H7 (cell line): ENCODE data around the gene ZNF385C. TPM values are rescaled to one million over a fixed set of nuclear protein-coding genes. Genes with fewer than 3 reads are reported as not detected.

Experiments used
- DNase-seq: peaks from one replicate; pipeline ENCODE4 v3.0.0; 2012
- H3K27me3 ChIP-seq: 2 replicates; pipeline ENCODE4 v1.6.0; 2011; ENCODE audit warnings: mild to moderate bottlenecking, low read length; ENCODE audit not compliant: control insufficient read depth, insufficient read depth
- H3K36me3 ChIP-seq: replicated peaks from 2 replicates; pipeline ENCODE4 v1.5.1; 2011; ENCODE audit warnings: low read length; ENCODE audit not compliant: control insufficient read depth, insufficient read depth
- H3K4me3 ChIP-seq: 2 replicates; pipeline ENCODE4 v1.5.1; 2011; ENCODE audit warnings: low read depth, mild to moderate bottlenecking, control low read depth, low read length, moderate library complexity; ENCODE audit not compliant: insufficient read depth
- total RNA-seq: library from RNA; depleted of rRNA; stranded (reverse); fragments of >200 nt; shearing (Covaris generic); gene quantifications from 2 replicates; pipeline ENCODE4 v1.2.3, GENCODE V29; 2014

ZNF385C gene
- total RNA-seq, 1 experiment from 2014 or later, result 2.7 TPM

DNA sequence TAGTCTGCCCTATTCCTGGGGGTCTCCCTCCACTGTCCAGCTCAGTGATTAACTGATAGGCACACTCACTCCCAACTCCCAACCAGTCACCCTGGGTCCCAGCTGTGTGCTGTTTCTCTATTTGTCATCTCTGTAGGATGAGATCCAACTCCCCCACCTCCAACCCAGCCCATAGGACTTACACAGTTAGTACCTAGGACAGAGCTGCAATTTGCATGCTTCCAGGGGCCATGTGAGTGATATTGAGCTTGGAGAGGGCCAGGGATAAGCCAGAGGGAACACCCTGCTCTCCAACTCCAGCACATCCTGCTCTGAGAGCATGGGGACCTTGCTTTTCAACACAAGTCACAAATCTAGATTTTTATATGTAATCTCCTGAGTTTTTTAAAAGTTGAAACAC lies 56.7 kb downstream of the ZNF385C start:
- Histone ChIP-seq H3K27me3 (no peaks in the 10 kb centered on the region), H3K36me3 (no peaks in the 10 kb centered on the region), H3K4me3 (no peak overlapping the region)
- DNase-seq, result no peak

- Histone ChIP-seq H3K27me3 (no peaks in the 10 kb centered on the region), H3K4me3 (no peak overlapping the region), H3K36me3 (no peaks in the 10 kb centered on the region)
- no peak for DNase-seq
These were observed 57.5 kb downstream of the ZNF385C start for GRCh38 chr17:42040818-42041217.

DNA sequence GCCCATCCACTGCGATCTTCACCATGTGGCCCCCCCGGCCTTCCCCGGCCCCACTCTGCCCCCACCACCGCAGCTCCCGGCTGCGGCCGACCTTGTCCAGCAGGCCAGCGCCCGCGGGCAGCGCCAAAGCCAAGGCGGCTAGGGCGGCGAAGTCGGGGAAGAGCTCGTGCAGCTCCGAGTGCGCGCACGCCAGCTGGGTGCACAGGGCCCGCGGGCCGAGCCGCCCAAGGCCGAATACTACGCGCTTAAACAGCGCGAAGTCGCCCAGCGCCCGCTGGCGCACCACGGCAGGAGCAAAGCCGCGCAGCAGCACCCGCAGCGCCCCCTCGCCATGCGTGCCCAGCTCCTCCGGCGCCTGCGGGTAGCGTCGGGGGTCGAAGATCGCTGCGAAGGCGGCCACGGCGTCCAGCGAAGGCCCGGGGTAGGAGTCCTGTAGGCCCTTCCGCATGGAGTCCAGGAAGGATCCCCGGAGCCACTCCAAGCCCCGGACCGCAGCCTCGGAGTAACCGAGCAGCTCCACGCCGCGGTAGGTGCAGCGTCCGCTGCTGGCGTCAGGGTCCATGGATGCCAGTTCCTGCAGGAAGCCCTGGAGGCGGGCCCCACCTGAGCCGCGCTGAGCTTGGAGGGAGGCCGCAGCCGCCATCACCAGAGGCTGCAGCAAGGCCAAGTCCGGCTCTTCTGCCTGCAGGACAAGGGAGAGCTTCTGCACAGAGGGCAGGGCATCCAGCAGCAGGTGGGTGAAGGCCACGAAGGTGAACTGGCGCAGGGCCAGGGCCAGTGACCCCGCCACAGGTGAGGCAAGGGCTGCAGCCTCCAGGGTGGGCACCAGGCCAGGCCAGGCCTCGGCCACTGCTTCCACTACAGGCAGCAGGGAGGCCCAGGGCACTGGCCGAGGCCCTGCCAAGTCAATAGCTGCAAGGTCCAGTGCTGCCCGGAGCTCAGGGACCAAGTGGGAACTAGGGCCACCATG lies 58.2 kb downstream of the ZNF385C start:
- H3K27me3 ChIP-seq, result no peaks in the 10 kb centered on the region
- no peaks in the 10 kb centered on the region for H3K36me3 ChIP-seq
- no peak overlapping the region for H3K4me3 ChIP-seq
- DNase-seq, result peak; percentile 58

- H3K27me3 ChIP-seq, result no peaks in the 10 kb centered on the region
- peak; percentile 71 for DNase-seq
- no peak overlapping the region for H3K4me3 ChIP-seq
- H3K36me3 ChIP-seq, result no peaks in the 10 kb centered on the region
These were observed 59.9 kb downstream of the ZNF385C start for GRCh38 chr17:42038221-42038973.

DNA sequence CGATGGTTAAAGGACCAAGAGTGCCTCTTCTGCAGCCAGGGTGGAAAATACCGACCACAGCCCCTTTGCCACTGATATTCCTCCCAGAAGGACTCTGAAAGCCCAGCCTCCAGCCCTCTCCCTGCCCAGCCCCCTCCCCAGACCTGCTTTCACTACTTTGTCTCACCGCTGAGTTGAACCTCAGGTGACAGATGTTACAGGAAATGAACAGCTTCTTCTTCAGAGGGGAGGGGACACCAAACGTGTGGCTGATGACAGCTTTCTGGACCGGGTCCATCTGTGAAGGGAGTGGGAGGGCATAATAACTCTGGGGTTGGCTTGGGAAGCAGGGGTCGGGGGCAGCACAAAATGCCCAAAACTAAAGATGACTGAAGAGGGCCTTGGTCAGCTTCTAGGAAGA lies 64.2 kb downstream of the ZNF385C start:
- Histone ChIP-seq H3K27me3 (no peaks in the 10 kb centered on the region), H3K4me3 (no peak overlapping the region), H3K36me3 (no peaks in the 10 kb centered on the region)
- no peak for DNase-seq

GRCh38 chr17:42031584-42031983 lies 66.7 kb downstream of the ZNF385C start:
- Histone ChIP-seq H3K4me3 (no peak overlapping the region), H3K36me3 (no peaks in the 10 kb centered on the region), H3K27me3 (no peaks in the 10 kb centered on the region)
- DNase-seq, result no peak

DNA sequence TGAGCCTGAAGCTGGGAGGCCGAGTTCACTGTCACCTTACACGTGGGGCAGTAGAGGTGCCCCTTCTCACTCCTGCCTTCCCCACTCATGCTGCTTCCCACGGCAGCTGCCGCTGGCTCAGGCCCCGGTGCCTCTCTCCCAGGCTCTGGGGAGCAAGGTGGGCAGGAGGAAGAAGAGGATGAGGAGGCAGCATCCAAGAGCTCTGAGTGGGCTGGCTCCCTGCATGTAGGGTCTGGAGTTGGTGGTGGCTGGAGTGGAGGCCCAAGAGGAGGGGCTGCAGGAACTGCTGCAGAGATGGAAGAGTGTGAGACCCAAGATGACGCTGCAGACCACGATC lies 69.5 kb downstream of the ZNF385C start:
- Histone ChIP-seq H3K27me3 (no peaks in the 10 kb centered on the region), H3K36me3 (peaks cover 7% of the 10 kb centered on the region), H3K4me3 (no peak overlapping the region)
- DNase-seq, result no peak

- Histone ChIP-seq H3K4me3 (no peak overlapping the region), H3K27me3 (no peaks in the 10 kb centered on the region)
- peak; percentile 92 for DNase-seq
These were observed 70.1 kb downstream of the ZNF385C start for GRCh38 chr17:42027961-42028790.

GRCh38 chr17:42027590-42027889 lies 70.7 kb downstream of the ZNF385C start:
- peaks cover 16% of the 10 kb centered on the region for H3K36me3 ChIP-seq
- no peak overlapping the region for H3K4me3 ChIP-seq
- DNase-seq, result no peak
- no peaks in the 10 kb centered on the region for H3K27me3 ChIP-seq

More at GRCh38 chr17:42027961-42028790, 70.1 kb downstream of the ZNF385C start:
- H3K36me3 ChIP-seq, result peaks cover 12% of the 10 kb centered on the region

- Histone ChIP-seq H3K27me3 (no peaks in the 10 kb centered on the region), H3K4me3 (no peak overlapping the region), H3K36me3 (peaks cover 21% of the 10 kb centered on the region)
- peak; percentile 67 for DNase-seq
These were observed 71.2 kb downstream of the ZNF385C start for GRCh38 chr17:42026857-42027589.

DNA sequence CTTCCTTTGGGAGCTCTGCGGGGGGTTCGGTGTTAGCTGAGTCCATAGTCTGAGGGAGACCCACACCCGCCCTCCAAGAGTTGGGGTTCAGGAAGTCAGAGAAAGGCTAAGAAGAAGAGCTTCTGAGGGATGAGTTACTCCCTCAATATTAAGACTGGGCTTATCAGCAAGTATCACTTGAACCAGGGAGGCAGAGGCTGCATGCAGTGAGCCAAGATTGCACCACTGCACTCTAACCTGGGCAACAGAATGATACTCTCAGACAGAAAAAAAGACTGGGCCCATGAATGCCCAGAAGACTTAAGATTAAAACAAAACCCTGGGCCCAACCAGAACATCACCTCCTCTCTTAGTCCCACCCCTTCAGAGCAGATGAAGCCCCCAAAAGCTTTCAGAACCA lies 72.3 kb downstream of the ZNF385C start:
- Histone ChIP-seq H3K4me3 (no peak overlapping the region), H3K27me3 (no peaks in the 10 kb centered on the region), H3K36me3 (peaks cover 26% of the 10 kb centered on the region)
- peak; percentile 26 for DNase-seq

- peaks cover 26% of the 10 kb centered on the region for H3K36me3 ChIP-seq
- DNase-seq, result no peak
- H3K27me3 ChIP-seq, result no peaks in the 10 kb centered on the region
- H3K4me3 ChIP-seq, result no peak overlapping the region
These were observed 73.1 kb downstream of the ZNF385C start for GRCh38 chr17:42025191-42025579.

GRCh38 chr17:42023524-42024349 lies 74.5 kb downstream of the ZNF385C start:
- Histone ChIP-seq H3K4me3 (no peak overlapping the region), H3K27me3 (no peaks in the 10 kb centered on the region), H3K36me3 (peaks cover 26% of the 10 kb centered on the region)
- DNase-seq, result no peak
